GM20431 (cell line): ENCODE data around the gene PSME4.
"Not testable (repeated sequence)": the region's sequence is repeated elsewhere in the genome, so short reads cannot be mapped to it uniquely, and the experiment has no call there.

ENCODE experiments used
- in situ Hi-C: fragments of 300-500 bp; cut with MseI, MboI; formaldehyde crosslinking; loops from one replicate; pipeline ENCODE4 v1.15.0; 2020; ENCODE audit warnings: low sequenced_read_pairs; ENCODE audit not compliant: unreplicated experiment

The PSME4 gene

GRCh38 chr2:53852532-53852931 lies 118.3 kb downstream of the PSME4 start:
- in situ Hi-C loops, result no loop called here

DNA sequence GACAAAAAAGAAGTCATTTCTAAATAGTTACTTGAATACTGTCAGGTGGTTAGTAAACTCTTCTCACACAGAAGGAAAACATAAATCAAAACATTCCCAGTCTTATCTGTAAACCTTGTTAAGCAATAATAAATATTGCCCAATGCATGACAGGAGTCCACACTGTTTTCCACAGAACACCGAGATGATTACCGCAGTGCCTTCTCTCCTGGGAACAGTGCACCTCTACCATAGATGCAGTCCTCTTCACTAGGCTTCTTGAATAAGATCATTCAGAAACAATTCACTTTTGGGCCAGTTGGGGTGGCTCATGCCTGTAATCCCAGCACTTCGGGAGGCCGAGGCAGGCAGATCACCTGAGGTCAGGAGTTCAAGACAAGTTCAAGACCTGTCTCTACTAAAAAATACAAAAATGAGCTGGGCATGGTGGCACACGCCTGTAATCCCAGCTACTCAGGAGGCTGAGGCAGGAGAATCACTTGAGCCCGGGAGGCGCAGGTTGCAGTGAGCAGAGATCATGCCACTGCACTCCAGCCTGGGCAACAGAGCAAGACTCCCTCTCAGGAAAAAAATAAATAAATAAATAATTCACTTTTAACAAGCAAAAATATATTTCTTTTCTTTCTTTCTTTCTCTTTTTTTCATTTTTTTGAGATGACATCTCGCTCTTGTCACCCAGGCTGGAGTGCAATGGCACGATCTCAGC lies 119.6 kb downstream of the PSME4 start:
- in situ Hi-C loops, result not testable (repeated sequence)

- in situ Hi-C loops, result no loop called here
Observed at GRCh38 chr2:53848062-53848461, 122.7 kb downstream of the PSME4 start.

- in situ Hi-C loops, result no loop called here
Observed at GRCh38 chr2:53843595-53843994, 127.2 kb downstream of the PSME4 start.

DNA sequence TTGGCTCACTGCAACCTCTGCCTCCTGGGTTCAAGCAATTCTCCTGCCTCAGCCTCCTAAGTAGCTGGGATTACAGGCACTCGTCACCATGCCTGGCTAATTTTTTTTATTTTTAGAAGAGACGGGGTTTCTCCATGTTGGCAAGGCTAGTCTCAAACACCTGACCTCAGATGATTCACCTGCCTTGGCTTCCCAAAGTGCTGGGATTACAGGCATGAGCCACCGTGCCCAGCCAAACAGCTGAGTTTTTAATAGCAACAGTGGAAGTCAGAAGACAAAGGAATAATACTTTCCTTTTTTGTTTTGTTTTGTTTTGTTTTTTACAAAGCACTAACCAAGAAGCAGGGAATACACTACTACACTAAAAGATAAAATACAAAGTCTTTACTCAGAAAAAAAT lies 127.9 kb downstream of the PSME4 start:
- in situ Hi-C loops, result no loop called here

DNA sequence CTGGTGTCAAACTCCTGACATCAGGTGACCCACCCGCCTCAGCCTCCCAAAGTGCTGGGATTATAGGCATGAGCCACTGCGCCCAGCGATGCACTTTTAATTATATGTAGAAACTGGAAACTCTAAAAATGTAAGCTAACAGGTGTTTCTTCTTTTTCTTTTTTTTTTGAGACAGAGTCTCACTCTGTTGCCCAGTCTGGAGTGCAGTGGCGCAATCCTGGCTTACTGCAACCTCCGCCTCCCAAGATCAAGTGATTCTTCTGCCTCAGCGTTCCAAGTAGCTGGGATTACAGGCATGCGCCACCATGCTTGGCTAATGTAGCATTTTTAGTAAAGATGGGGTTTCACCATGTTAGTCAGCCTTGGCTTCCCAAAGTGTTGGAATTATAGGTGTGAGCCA lies 129.1 kb downstream of the PSME4 start:
- in situ Hi-C loops, result not testable (repeated sequence)

DNA sequence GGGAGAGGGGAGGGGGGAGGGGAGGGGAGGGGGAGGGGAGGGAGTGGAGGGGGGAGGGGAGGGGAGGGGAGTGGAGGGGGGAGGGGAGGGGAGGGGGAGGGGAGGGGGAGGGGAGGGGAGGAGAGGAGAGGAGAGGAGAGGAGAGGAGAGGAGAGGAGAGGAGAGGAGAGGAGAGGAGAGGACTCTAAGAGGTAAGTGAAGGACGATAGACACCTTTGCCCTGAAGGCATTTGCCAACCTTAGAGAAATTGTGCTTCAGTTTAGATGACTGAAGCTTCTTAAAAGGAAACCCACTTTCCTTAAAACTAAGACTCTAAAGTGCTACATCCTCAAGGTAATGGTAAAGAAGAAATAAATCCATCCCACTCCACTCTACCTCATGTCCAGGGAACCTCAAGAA lies 130.2 kb downstream of the PSME4 start:
- in situ Hi-C loops, result no loop called here

- in situ Hi-C loops, result not testable (repeated sequence)
Observed at GRCh38 chr2:53829980-53830290, 140.9 kb downstream of the PSME4 start.

DNA sequence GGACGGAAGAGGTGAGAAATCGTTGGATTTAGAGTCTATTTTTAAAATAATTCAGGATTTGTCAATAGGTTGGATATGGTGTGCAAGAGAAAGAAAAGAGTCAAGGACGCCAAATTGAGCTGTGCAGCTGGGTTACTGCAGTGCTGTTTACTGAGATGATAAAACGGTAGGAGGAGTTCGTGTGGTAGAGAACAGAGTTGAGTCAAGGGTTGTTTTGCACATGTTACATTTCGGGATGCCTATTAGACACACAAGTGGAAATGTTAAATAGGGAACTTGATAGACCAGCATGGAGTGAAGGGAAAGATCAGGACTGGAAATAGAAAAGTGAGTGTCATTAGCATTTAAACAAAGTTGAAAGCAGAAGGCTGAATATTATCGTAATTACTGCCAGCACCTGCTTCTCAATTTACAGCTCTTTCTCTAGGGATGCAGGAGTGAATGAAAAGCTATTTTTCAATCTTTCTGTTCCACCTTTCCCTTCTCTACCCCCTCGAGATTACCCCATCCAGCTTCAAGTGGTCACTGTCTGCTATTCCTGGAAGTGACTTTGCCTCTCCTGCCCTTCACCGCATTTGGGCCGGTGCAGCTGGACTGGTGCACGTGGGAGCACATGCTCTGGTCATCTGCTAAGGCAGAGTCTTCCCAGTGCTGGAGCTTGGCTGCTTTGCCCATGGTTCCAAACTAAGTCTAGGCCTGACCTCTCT lies 141.4 kb downstream of the PSME4 start:
- in situ Hi-C loops, result no loop called here

DNA sequence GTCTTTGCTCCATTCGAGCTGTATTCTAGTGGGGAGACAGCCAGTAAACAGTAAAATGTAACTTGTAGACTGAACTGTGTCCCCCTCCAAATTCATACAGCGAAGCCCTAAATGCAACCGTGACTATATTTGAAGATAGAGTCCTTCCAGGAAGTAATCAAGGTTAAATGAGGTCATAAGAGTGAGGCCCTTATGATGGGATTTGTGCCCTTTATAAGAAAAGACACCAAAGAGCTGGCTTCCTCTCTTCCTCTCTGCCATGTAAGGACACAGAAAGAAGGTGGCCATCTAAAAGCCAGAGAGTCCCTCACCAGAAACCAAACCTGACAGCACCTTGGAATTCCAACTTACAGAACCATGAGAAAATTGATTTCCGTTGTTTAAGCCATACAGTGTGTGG lies 142.5 kb downstream of the PSME4 start:
- in situ Hi-C loops, result no loop called here

GRCh38 chr2:53827398-53828175 lies 143.2 kb downstream of the PSME4 start:
- in situ Hi-C loops, result no loop called here

GRCh38 chr2:53826587-53827397 lies 144.0 kb downstream of the PSME4 start:
- in situ Hi-C loops, result no loop called here

- in situ Hi-C loops, result no loop called here
Observed at GRCh38 chr2:53826030-53826410, 144.8 kb downstream of the PSME4 start.

DNA sequence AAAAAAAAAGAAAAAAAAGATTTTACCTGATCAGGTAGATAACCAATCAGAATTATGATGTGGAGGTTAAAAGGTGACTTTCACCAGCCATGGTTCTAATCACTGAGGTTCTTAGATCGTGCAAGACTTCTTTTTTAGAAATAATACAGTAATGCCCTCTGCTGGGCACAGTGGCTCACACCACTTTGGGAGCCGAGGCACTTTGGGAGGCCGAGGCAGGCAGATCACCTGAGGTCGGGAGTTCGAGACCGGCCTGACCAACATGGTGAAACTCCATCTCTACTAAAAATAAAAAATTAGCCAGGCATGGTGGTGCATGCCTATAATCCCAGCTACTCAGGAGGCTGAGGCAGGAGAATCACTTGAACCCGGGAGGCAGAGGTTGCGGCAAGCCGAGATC lies 147.2 kb downstream of the PSME4 start:
- in situ Hi-C loops, result not testable (repeated sequence)

DNA sequence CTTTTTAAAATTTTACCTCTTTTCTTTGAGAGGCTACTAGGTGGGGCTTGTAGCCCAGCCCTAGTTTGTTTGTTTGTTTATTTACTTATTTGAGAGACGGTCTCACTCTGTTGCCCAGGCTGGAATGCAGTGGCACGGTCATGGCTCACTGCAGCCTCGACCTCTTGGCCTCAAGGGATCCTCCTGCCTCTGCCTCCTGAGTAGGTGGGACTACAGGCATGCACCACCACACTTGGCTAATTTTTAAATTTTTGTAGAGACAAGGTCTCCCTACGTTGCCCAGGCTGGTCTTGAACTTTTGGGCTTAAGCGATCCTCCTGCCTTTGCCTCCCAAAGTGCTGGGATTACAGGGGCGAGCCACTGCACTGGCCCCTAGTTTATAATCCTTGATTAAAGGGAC lies 149.0 kb downstream of the PSME4 start:
- in situ Hi-C loops, result no loop called here

DNA sequence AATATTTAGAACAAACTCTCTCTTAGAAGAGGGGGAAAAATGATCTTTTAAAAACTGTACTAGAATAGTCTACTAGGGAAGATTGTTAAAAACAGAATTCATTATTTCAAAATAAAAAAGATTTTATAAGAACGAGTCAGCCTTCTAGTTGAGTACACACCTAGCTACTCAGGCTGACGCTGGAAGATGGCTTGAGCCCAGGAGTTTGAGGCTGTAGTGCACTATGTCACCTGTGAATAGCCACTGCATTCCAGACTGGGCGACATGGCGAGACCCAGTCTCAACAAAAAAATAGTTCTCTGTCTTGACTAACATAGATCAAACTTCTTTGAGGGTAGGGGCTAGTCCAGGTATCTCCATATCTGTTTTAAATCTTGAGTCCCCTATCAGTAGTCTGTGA lies 150.1 kb downstream of the PSME4 start:
- in situ Hi-C loops, result no loop called here

GRCh38 chr2:53820048-53820447 lies 150.7 kb downstream of the PSME4 start:
- in situ Hi-C loops, result no loop called here

DNA sequence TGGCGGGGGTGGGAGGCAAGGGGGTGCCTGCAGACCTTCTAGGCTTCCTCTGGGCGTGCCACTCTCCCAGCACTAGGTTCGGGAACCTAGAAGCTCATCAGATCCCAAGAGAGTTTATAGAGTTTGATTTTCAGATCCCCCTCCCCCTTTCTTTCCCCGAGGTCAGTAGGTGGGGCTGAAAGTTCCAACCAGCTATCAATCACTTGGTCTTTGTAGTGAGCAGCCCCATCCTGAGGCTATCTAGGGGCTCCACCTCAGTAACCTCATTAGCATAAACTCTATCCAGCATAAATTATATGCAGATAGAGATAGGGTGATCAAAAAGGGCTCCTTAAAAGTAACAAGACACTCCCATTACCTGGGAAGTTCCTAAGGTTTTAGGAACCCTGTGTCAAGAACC lies 151.2 kb downstream of the PSME4 start:
- in situ Hi-C loops, result no loop called here

DNA sequence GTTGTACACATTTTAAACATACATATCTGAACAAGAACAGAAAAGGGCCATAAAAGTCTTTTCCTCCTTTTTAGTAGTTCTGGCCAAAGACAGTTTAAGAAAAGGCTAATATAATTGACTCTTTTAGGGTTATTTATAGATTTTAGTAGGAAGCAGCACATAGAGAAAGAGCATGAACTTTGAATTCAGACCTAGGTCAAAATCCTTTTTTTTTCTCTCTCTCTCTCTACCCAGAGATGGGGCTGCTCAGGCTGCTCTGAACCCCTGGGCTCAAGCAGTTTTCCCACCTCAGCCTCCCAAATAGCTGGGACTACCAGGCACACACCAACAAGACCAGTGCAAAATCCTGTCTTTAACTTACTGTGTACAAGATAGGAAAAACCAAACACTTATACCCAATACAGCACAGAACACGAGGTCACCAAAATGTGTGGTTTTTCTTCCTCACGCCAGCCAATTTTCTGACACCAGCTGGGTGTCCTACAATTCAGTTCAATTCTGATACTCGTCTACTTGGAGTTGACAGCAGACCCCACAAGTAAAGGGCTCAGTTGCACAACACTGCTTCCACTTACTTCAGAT lies 151.8 kb downstream of the PSME4 start:
- in situ Hi-C loops, result no loop called here
